NOMO-1 (cell line): ENCODE results near the gene TMUB2.

Experiments used
- DNase-seq, 2 experiments: peaks; one replicate each; lab custom pipeline; 2025; ENCODE audit not compliant: unreplicated experiment in 2 of 2; lab: John Stamatoyannopoulos, UW

TMUB2 gene

DNA sequence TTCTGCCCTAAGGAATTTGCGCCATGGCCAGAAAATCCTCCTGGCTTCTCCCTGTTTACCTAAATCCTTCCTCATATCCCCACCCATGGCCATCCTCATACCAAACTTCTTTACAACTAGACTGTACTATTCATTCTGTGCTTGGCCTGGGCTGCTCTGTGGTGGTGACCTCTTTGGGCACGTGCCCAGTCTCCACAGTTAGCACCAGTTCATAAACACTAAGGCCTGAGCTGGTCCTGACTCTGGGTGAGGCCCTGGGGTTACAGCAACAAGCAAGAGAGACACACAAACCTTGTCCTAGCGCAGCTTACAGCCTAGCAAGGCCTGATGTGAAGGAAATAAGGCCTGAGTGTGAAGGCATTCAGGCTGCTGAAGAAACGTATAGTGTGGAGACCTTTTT lies 16.0 kb downstream of the TMUB2 start:
- no peak for DNase-seq

DNA sequence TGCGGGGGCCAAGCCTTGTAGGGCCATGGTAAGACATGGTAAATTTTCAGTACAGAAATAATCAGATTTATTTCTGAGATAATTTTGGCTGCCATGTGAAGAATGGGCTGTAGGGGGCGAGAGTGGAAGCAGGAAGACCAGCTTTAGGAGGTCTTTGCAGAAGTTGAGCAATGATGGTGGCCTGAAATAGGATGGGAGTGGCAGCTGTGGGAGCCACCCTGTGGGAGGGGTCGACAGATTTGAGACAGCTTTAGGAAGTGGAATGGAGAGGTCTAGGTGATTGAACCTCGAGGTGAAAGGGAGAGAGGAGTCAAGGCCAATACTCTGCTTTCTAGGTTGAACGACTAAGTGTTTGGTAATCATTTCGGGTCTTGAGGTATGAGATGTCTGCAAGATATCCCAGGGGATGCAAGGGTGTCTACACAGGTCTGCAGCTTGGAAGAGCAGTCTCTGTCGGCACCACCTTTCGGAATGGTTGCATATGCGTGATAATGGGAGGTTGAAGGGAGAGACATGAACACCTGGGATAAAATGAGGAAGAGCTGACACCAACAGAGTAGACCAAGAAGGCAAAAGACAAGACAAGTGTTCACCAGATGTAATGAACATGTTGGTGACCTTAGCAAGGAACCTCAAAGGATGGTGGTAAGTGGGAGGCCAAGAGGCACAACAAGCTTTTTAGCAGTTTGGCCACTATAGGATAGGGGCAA lies 17.1 kb downstream of the TMUB2 start:
- DNase-seq = peak; percentile 90 to 93

DNA sequence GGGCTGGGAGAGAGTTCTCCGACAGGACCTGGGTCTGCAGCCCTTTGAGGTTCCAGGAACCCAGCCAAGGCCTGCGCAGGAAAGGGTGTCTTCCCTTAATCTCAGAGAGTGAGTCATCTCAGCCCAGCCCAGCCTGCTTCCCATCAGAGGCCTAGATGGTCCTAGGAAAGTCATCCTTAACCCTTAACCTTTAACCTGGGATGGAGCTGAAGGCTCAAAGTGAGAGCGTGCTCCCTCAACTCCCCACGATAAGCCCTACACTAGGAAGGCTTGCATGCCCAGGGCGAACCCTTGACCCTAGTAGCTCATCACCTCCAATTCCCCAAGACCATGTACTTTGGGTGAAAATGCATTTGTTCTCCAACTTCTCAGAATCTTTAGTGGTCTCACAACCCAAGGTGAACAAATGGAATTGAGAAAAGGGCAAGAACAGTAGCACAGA lies 17.7 kb downstream of the TMUB2 start:
- no peak for DNase-seq

DNA sequence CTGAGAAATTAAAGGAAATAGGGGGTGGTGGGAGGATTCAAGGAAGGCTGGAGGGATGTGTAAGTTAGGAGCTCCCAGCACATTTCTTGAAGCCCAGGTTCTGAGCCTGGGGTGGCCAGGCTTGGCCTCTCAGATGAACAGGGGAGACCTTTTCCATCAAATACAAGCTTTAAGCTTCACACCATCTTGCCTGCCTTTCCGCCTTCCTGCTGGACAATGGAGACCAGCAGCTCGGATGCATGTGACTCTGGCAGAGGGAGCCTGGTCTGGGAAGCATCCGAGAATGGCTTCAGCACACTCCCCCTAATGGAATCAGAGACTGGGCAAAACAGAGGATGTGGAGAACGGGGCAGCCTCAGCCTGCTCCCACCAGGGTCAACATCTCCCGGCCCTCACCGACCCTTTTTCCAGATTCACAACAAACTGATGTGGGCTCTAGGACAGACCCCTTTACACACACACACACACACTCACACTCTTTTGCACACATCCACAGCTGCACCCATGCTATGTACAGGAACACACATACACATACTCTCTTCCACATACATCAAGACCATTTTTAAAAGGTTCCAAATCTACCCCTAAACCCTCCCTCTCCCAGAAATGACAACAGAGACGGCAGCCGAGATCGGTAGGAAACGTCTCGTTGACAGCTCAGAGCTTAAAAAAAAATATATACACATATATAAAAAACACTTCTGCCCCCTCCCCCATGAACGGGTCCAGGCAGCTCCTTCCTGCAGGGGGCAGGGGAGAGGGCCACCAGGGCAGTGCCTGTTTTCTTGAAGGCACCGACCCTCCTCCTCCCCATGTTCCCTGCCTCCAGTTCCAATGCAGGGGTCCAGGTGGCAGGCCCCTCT lies 19.4 kb downstream of the TMUB2 start:
- DNase-seq = no peak

DNA sequence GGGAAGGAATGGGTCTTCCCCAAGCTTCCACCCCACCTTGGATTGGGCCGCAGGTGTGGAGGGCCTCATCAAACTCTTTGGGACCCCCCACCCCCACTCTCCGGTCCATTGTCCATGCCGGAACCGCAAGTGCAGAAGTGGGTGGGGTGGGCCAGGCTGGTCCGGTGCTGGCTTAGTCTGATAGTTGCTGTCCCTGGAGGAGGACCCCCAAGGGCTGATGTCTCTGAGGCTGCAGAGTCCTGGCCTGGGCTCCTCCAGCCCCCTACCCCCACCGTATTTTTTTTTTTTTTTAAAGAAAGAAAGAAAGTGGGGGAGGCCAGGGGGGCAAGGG lies 20.0 kb downstream of the TMUB2 start:
- no peak for DNase-seq

DNA sequence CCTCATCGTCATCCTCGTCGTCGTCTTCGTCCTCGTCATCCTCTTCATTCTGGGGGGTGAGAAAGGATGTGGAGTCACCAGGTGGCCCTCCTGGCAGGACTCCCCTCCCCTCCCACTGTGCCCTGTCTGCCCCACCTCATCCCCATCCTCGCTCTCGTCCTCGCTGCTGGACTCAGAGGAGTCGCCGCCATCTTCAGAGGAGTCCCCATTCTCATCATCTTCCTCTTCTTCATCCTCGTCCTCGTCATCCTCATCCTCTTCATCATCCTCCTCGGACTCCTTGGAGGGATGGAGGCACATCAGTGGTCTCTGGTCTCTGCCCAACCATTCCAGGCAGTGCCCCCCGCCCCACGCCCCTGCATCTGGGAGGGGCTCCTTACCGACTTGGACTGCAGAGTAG lies 20.5 kb downstream of the TMUB2 start:
- no peak for DNase-seq

DNA sequence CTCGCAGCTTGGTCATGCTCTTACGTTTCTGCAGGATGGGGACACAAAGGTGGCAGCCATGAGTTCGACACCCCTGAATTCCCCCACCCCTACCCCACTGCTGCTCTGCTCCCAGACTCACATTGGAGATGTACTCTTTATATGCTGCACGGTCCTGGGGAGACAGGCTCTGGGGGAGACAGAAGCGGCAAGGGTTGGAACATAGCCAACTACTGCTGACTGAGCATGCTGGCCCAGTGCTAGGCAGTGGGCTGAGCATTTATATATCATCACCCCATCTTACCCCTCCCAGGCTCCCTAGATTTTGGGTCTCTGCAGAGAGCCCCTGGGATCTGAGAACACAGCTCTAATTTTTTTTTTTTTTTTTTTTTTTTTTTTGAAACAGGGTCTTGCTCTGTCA lies 21.0 kb downstream of the TMUB2 start:
- no peak for DNase-seq

DNA sequence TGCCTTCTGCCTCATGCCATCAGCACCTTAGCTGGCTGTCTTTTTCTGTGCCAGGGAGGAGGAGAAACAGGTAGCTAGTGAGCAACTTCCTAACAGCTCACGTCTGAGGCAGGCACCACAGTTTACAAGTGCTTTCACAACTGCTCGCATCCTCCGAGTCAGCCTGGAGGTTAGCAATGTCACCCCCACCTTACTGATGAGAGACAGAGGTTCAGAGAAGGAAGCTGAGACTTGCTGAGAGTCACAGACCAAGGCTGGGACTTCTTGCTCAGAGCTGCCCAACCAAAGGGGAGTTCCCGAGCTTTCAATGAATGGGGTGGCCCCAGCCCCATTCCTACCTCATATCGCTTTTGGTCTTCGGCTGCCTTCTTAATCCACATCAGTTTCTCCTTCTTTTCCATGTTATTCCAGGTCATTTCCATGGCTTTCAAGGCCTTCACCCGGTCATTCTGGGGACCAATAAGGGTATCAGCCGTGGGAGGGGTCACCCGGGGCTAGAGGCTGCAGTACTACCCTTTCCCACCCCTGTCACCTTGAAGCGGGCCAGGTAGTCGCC lies 23.1 kb downstream of the TMUB2 start:
- DNase-seq = peak in 1 of 2 experiments; percentile 3

DNA sequence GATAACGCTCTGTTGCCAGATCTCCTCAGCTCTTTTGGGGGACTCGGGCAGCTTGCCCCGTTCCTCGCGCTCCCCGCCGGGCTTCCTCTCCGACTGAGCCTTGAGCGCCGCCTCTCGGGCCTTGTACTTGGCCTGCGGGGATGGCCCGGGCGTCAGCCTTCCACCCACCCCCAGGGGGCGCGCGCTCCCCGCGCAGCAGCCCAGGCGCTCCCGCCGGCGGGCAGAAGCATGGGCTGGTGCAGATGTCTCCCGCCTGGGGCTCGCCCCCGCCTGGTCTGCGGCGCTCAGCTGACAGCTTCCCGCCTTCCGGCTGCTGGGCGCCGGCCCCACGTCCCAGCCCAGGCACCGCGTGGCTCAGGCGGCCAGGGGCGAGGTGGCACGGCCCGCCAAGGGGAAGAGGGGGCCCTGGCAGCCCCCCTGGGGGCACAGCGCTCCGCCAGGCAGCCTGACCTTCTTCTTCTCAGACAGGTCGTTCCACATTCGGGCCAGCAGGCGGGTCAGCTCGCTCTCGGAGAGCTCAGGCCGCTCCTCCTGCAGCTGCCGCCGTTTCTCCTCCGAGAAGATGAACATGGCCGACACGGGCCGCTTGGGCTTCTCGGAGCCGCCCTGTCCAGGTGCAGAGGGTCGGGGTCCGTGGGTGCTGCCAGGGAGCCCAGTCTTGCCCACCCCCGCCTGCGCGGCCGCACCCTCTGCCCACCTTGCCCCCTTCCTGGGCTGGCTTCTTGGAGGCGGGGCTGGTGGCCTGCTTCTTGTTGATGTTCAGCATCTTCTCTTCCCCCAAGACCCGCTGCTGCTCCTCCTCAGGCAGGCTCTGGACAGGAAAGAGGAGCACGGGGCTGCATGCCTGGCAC lies 23.8 kb downstream of the TMUB2 start:
- peak; percentile 92 to 98 for DNase-seq

DNA sequence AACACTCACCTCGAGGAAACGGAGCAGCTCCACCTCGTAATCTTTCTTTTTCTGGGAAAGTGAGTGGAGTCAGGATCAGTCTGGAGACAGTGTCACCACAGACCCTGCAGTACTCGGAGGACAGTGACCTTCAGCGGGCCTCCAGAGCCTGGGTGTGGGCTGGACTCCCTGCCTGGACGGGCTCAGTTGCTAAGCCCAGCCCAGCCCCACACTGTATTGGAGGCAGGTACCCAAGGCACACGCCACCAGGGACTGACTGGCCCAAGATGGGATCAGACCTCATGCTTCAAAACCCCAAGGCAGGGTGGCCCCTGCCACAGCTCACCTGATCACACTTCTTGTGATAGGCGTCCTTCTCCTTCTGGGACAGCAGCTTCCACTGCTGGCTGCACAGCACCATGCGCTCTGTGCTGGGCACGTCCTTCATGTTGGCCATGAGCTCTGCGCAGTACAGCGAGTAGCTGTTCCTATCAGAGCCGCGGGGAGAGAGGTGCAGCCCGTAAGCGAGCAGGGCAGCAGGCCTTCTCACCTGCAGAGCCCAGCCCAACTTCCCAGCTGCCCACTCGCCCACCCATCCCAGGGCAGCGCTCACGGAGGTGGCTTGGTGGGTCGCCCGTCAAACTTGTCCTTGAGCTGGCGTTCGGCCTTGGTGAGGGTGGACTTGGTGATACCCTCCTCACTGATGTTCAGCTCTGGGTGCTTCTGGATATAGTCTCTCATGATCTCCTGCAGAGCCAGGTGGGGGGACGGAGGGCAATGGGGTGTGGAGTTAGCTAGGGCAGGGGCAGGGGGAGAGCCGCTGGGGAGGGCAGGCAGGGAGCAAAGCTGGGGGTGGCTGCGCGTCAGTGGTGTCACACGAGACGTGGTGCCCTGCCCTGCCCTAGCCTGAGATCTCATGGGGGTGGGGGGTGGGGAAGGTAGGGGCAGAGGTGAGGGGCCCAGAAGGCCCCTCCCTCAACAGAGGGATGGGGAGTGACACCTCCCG lies 24.8 kb downstream of the TMUB2 start:
- no peak for DNase-seq

DNA sequence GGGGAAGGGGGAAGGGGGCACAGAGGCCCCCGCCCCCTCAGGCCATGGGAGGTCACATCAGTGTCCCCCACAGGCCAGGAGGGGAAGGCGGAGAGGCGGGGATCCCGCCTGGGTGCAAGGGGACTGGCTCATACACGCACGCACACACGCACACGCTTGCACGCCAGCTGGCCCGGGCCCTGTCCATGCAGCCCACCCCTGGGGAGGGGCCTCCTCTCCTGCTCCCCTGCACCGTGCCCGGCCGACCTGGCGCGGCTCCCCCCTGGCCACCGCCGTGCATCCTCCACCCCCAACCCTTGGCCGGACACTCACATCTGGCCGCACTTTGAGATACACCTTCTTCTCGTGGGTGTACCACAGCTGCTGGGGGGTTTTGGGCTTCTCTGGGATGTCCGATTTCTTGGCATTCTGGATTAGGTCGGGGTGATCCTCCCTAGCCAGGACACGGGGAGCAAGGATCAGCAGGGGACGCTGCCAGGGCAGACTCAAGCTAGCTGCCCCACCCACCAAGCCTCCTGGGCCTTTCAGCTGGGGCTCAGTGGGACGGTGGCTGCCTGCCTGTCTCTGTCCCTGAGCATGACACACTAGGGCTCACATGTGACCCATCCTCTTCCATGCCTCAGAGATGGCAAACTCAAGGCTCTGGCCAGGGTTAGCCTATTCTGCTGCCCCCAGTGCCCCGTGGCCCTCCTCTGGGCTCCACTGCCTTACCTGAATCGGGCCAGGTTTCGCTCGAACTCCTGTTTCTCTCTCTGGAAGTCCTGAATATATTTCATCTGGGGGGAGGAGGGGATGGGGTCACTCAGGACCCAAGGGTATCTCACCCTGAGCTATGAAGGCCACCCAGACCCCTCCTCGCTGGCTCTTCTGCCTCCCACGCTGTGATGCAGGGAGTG lies 26.0 kb downstream of the TMUB2 start:
- no peak for DNase-seq

DNA sequence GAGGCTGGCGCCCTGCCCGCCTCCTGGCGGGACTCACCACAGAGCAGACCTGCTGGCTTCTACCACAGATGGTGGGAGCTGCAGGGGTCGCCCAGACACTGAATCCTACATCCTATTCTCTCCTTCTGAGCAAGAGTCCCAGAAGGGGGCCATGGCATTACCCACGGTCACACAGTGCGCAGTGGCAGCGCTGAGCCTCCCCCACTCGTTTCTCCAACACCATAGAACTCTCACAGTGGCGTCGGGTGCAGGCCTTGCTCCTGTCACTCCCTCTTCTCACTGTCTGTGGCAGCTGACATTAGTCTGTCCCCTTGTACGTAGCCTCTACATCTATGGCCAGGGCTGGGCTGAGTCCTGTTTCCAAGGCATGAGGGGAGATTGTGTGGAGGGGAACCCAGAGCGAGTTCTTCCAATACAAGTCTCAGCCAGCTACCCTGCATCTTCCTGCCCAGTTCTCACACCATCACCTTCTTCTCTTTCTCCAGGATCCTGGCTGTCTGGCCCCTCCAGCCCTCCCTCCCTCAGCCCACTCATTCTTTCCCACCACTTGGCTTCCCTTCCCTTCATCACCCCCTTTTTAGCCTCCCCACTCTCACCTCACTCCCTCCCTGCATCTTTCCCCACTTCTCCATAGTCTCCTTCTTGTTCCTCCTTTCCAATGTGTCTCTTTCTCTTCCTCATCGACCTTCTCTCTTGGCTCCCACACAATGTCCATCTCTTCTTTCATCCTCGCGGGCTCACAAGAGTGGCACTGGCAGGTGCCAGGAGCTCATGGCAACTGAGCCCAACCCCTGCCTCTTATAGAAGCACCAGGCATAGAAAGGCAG lies 26.8 kb downstream of the TMUB2 start:
- DNase-seq = no peak

DNA sequence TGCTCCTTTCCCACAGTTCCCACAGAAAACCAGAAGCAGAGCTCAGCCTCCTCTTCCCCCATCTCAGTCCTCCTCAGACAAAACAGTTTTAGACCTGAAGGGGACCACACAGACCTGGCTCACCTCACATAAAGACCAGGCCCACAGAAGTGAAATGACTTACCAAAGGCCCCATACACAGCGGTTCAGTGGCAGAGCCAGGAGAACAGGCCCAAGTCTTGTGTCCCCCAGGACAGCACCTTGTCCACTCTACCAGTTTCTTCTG lies 27.4 kb downstream of the TMUB2 start:
- no peak for DNase-seq

DNA sequence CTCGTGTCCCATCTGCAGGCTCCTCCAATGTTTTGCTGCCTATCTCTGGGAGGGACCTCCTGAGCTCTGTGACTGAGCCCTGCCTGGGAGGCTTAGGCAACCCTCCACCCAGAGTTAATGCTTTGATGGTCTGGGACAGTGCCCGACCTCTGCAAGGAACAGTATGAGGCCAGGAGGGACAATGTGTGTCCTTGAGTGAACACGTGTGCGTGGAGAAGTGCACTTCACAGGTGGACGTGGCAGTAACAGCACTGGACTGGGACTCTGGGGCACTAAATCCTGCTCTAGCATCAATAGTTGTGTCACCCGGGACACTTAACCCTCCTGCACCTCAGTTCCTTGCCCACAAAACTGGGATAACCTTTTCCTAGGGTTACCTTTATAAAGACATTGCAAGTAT lies 28.1 kb downstream of the TMUB2 start:
- no peak for DNase-seq

DNA sequence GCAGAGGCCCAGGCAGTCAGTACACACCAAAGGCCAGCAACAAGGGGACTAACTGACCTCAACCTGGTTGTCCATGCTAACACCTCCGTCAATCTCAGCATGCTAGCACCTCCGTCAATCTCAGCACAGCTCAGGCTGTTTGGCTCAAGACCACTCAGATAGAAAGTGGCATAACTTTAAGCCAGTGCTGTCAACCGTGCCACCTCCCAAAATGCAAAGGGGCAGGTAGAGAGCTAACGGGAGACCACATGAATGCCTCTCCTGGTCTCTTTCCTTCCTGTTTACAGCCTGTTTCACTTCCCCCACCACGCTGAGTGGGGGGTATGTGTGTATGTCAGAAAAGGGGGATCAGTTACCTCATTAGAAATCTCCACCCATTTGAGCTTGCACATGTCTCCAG lies 29.4 kb downstream of the TMUB2 start:
- peak in 1 of 2 experiments; percentile 11 for DNase-seq

DNA sequence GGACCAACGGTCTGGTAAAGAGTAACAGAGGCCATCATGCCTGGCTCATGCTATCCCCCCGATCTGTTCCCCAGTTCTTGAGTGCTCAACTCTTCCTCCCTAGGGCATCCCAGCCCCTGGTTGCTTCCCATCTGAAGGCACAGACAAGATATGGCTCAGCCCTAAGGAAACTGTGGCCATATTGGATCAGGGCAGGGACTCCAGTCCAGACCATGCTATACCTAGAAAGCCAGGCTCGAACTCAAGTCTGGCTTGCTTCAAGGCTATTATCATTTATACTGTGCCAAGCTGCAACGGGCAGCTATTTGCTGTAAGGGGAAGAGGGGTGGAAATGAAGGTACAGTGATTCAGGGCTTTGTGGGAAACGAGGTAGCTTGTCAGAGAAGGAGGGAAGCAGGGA lies 29.9 kb downstream of the TMUB2 start:
- DNase-seq = no peak

DNA sequence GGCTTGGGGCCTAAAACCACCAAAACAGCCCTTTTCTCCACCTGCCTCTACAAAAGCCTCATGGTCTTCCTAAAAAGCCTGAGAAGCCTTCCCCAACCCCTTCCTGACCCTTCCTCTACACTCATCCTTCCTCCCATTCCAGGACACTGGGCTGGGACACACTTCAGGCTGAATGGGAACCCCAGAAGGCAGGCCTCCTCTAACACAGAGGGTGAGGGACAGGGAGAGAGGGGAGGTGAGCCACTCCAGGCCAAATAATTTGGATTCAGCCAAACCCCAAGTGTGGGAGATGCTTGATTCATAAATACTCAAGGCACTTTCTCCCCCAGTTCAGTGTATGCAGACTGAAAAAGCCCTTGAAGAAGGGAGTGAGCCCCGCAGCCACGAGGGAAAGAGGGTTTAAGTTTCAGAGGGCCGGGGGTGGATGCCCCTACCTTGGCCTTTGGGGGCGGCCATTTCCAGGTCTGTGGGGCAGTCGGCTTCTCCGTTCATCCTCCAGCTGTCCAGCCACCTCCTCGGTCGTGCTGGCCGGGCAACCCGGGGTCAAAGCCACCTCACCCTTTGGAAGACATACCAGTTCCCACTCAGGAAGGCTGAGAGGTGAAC lies 31.1 kb downstream of the TMUB2 start:
- peak in 1 of 2 experiments; percentile 31 for DNase-seq
